Keratinocyte (primary cell): Measurements from ENCODE around the gene CCDC69. TPM values are rescaled to one million over a fixed set of nuclear protein-coding genes. Genes with fewer than 3 reads are reported as not detected.

Experiments
- DNase-seq: peaks from one replicate; pipeline ENCODE4 v3.0.0-alpha.2; 2011; ENCODE audit warnings: low read depth, missing footprints, low spot score
- FAIRE-seq: peaks from 2 replicates; lab custom pipeline; 2011; peaks lifted over from hg19 to GRCh38; lab: Jason Lieb, UNC
- H2AFZ ChIP-seq: 2 replicates; pipeline ENCODE4 v1.6.0; 2012; ENCODE audit warnings: low read length, control low read depth, inconsistent platforms; ENCODE audit not compliant: control insufficient read depth
- H3K27ac ChIP-seq: 2 replicates; pipeline ENCODE4 v1.5.1; 2011; ENCODE audit warnings: low read length; ENCODE audit not compliant: control insufficient read depth, insufficient read depth
- H3K27me3 ChIP-seq: 3 replicates; pipeline ENCODE4 v1.6.0; 2011; ENCODE audit warnings: low read length; ENCODE audit not compliant: control insufficient read depth, insufficient read depth; ENCODE audit errors: extremely low read depth
- H3K36me3 ChIP-seq, 2 experiments: 2 replicates in 1 of 2; 3 replicates in 1 of 2; pipeline ENCODE4 v1.5.1; 2011; ENCODE audit warnings: low read length in 2 of 2, mild to moderate bottlenecking in 1 of 2; ENCODE audit not compliant: control insufficient read depth in 2 of 2, insufficient read depth in 2 of 2; ENCODE audit errors: extremely low read depth in 1 of 2
- H3K4me1 ChIP-seq: 3 replicates; pipeline ENCODE4 v1.5.1; 2011; ENCODE audit warnings: low read length; ENCODE audit not compliant: control insufficient read depth, insufficient read depth; ENCODE audit errors: extremely low read depth
- H3K4me2 ChIP-seq: 3 replicates; pipeline ENCODE4 v1.6.0; 2011; ENCODE audit warnings: low read depth, low read length; ENCODE audit not compliant: control insufficient read depth, insufficient read depth; ENCODE audit errors: extremely low read depth
- H3K4me3 ChIP-seq, 3 experiments: fragments of 200-600 bp in 1 of 3; sonication (generic) in 1 of 3; 2 replicates in 2 of 3; 3 replicates in 1 of 3; pipeline ENCODE4 v1.5.1; 2011 to 2016; ENCODE audit warnings: low read length in 3 of 3, mild to moderate bottlenecking in 3 of 3, control low read depth in 2 of 3, inconsistent platforms in 1 of 3, low read depth in 1 of 3, mixed read lengths in 1 of 3, mixed run types in 1 of 3, moderate library complexity in 1 of 3; ENCODE audit not compliant: control insufficient read depth in 2 of 3, insufficient read depth in 2 of 3; ENCODE audit errors: extremely low read depth in 1 of 3
- H3K79me2 ChIP-seq: 2 replicates; pipeline ENCODE4 v1.6.0; 2012; ENCODE audit warnings: low read length; ENCODE audit not compliant: control insufficient read depth, insufficient read depth
- H3K9ac ChIP-seq: 3 replicates; pipeline ENCODE4 v1.6.0; 2011; ENCODE audit warnings: low read length; ENCODE audit not compliant: control insufficient read depth, insufficient read depth; ENCODE audit errors: extremely low read depth
- H3K9me1 ChIP-seq: 3 replicates; pipeline ENCODE4 v1.6.0; 2011; ENCODE audit warnings: low read length; ENCODE audit not compliant: control insufficient read depth, insufficient read depth; ENCODE audit errors: extremely low read depth
- H3K9me3 ChIP-seq: 2 replicates; pipeline ENCODE4 v1.5.1; 2012; ENCODE audit warnings: low read depth, low read length; ENCODE audit not compliant: control insufficient read depth
- H4K20me1 ChIP-seq: 3 replicates; pipeline ENCODE4 v1.6.0; 2011; ENCODE audit warnings: low read length; ENCODE audit not compliant: control insufficient read depth, insufficient read depth; ENCODE audit errors: extremely low read depth
- CTCF ChIP-seq, 3 experiments: IDR thresholded peaks in 1 of 3; conservative IDR thresholded peaks in 1 of 3; optimal IDR thresholded peaks in 1 of 3; 2 replicates in 2 of 3; 3 replicates in 1 of 3; pipeline versions ENCODE3 to v1.5.1; 2011; ENCODE audit warnings: low read length in 3 of 3, mild to moderate bottlenecking in 3 of 3, moderate library complexity in 2 of 3, control low read depth in 1 of 3, inconsistent platforms in 1 of 3; ENCODE audit not compliant: insufficient read depth in 2 of 3; ENCODE audit errors: extremely low read depth in 1 of 3
- EZH2 ChIP-seq: IDR thresholded peaks from one replicate; pipeline ENCODE4 v1.6.1; 2012; ENCODE audit warnings: inconsistent platforms, mild to moderate bottlenecking, low read length, moderate library complexity
- dilution Hi-C: fragments of 300-500 bp; cut with MboI; formaldehyde crosslinking; loops from one replicate; pipeline ENCODE4 v1.7.0; 2020; ENCODE audit warnings: low sequenced_read_pairs; ENCODE audit not compliant: extremely low pct_ligation_motif_present
- polyA plus RNA-seq, 5 experiments: library from polyadenylated mRNA; depleted of rRNA in 3 of 5; stranded (reverse) in 3 of 5; stranded (forward) in 1 of 5; unstranded in 1 of 5; fragments of >200 nt; gene quantifications; 1 replicate in 1 of 5; 2 replicates in 3 of 5; 3 replicates in 1 of 5; pipeline versions ENCODE4 v1.2.1 to v1.2.3, GENCODE V29; 2011 to 2012; ENCODE audit warnings: missing spikeins in 2 of 5, low read depth in 1 of 5, low replicate concordance in 1 of 5

Gene CCDC69
- polyA plus RNA-seq, 1 donor (not counting 4 experiments of a cell fraction or from before 2014, with no cell fraction given) = 4.1 TPM

DNA sequence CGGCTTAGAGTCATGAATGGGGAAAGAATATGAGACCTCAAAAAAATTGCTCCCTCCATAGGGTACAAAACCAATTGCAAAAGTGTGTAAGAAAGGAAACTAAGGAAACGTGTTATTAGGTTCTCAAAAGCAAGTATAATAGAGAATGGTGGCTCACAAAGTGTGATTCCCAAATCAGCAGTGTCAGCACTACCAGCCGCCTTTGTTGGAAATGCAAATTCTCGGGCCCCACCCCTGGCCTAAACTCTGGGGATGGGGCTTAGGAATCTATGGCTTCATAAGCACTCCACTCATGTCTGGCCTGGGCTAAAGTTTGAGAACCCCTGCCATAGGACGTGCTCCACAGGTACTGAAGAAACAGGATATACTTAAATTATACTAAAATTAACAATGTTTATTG, 1.6 kb upstream of the CCDC69 start:
- Histone ChIP-seq H3K9ac (no peak overlapping the region), H3K79me2 (no peaks in the 10 kb centered on the region), H3K4me2 (no peak overlapping the region), H4K20me1 (no peaks in the 10 kb centered on the region), H3K27ac (no peak overlapping the region), H3K4me1 (peaks cover 4% of the 10 kb centered on the region), H3K9me1 (no peaks in the 10 kb centered on the region), H2AFZ (no peak overlapping the region), H3K9me3 (no peaks in the 10 kb centered on the region), H3K36me3 (no peaks in the 10 kb centered on the region), H3K4me3 (no peak overlapping the region), H3K27me3 (no peaks in the 10 kb centered on the region)
- dilution Hi-C loops = no loop called here
- FAIRE-seq = no peak
- no peak for DNase-seq
- TF ChIP-seq EZH2 (no peak), CTCF (optimal IDR thresholded peaks at IDR 0.05 in 1 of 3, IDR thresholded peaks at IDR 0.05 in 1 of 3, conservative IDR thresholded peaks at IDR 0.05 in 1 of 3; ENCODE audit: extremely low read depth in 1 of 3, insufficient read depth in 2 of 3, low read length in 3 of 3) (no peak)

GRCh38 chr5:151225071-151225470, 1.2 kb upstream of the CCDC69 start:
- Histone ChIP-seq H3K36me3 (no peaks in the 10 kb centered on the region), H2AFZ (no peak overlapping the region), H3K9me1 (no peaks in the 10 kb centered on the region), H3K4me2 (no peak overlapping the region), H3K27me3 (no peaks in the 10 kb centered on the region), H3K79me2 (no peaks in the 10 kb centered on the region), H3K9ac (no peak overlapping the region), H3K4me1 (peaks cover 4% of the 10 kb centered on the region), H3K9me3 (no peaks in the 10 kb centered on the region), H4K20me1 (no peaks in the 10 kb centered on the region), H3K4me3 (no peak overlapping the region), H3K27ac (no peak overlapping the region)
- DNase-seq (no peak), FAIRE-seq (no peak)
- TF ChIP-seq CTCF (optimal IDR thresholded peaks at IDR 0.05 in 1 of 3, IDR thresholded peaks at IDR 0.05 in 1 of 3, conservative IDR thresholded peaks at IDR 0.05 in 1 of 3; ENCODE audit: extremely low read depth in 1 of 3, insufficient read depth in 2 of 3, low read length in 3 of 3) (no peak), EZH2 (no peak)
- dilution Hi-C loops = no loop called here
